HepG2 (cell line): ENCODE results near the gene SGK1. TPM values are rescaled to one million over a fixed set of nuclear protein-coding genes. Genes with fewer than 3 reads are reported as not detected.

Experiments
- BRCA1 ChIP-seq: sonication (generic); formaldehyde crosslinking; IDR thresholded peaks from 2 replicates; pipeline ENCODE4 v1.4.0; 2020; ENCODE audit warnings: missing genetic modification reagents
- CBX1 ChIP-seq: IDR thresholded peaks from one replicate; pipeline ENCODE4 v1.6.1; 2016; ENCODE audit warnings: antibody characterized with exemption, low read depth
- IRF9 ChIP-seq: sonication (generic); formaldehyde crosslinking; IDR thresholded peaks from 2 replicates; pipeline ENCODE4 v1.8.0; 2022; ENCODE audit warnings: missing genetic modification reagents, mild to moderate bottlenecking, borderline replicate concordance
- KDM1A ChIP-seq: IDR thresholded peaks from 2 replicates; pipeline ENCODE4 v1.6.1; 2016; ENCODE audit warnings: missing compliant biosample characterization
- NBN ChIP-seq: fragments of 450-650 bp; conservative IDR thresholded peaks from 2 replicates; pipeline ENCODE4 v1.6.1; 2017
- NFE2L1 ChIP-seq: sonication (generic); formaldehyde crosslinking; IDR thresholded peaks from 2 replicates; pipeline ENCODE4 v1.4.0; 2020; ENCODE audit warnings: missing genetic modification reagents, mild to moderate bottlenecking, borderline replicate concordance
- NFKB2 ChIP-seq: sonication (generic); formaldehyde crosslinking; IDR thresholded peaks from 2 replicates; pipeline ENCODE4 v1.4.0; 2020; ENCODE audit warnings: missing genetic modification reagents, borderline replicate concordance
- REPIN1 ChIP-seq: sonication (generic); formaldehyde crosslinking; IDR thresholded peaks from 2 replicates; pipeline ENCODE4 v1.8.0; 2022; ENCODE audit warnings: missing genetic modification reagents, low read depth, mild to moderate bottlenecking, borderline replicate concordance
- SCMH1 ChIP-seq: sonication (generic); formaldehyde crosslinking; IDR thresholded peaks from 2 replicates; pipeline ENCODE4 v1.9.0; 2021; ENCODE audit warnings: missing genetic modification reagents, mild to moderate bottlenecking, borderline replicate concordance
- SP2 ChIP-seq: sonication (generic); formaldehyde crosslinking; IDR thresholded peaks from 2 replicates; pipeline ENCODE4 v1.5.1; 2020; ENCODE audit warnings: mild to moderate bottlenecking, missing genetic modification reagents
- STAT6 ChIP-seq: sonication (generic); formaldehyde crosslinking; IDR thresholded peaks from 2 replicates; pipeline ENCODE4 v1.4.0; 2020; ENCODE audit warnings: missing genetic modification reagents, mild to moderate bottlenecking, borderline replicate concordance
- ZFP36 ChIP-seq: fragments of 150-350 bp; IDR thresholded peaks from 2 replicates; pipeline ENCODE4 v1.6.1; 2018; ENCODE audit warnings: borderline replicate concordance, low read length, low read depth; ENCODE audit not compliant: partially characterized antibody
- ZFP37 ChIP-seq: sonication (generic); formaldehyde crosslinking; IDR thresholded peaks from 2 replicates; pipeline ENCODE4 v1.4.0; 2020; ENCODE audit warnings: missing genetic modification reagents, borderline replicate concordance
- ZHX1 ChIP-seq: sonication (generic); formaldehyde crosslinking; IDR thresholded peaks from 2 replicates; pipeline ENCODE4 v1.8.1; 2022; ENCODE audit warnings: low read depth, mild to moderate bottlenecking, missing genetic modification reagents
- ZNF251 ChIP-seq: sonication (generic); formaldehyde crosslinking; IDR thresholded peaks from 2 replicates; pipeline ENCODE4 v1.9.0; 2021; ENCODE audit warnings: mild to moderate bottlenecking, missing genetic modification reagents
- ZNF431 ChIP-seq: sonication (generic); formaldehyde crosslinking; IDR thresholded peaks from 2 replicates; pipeline ENCODE4 v1.9.0; 2022; ENCODE audit warnings: missing genetic modification reagents, low read depth, mild to moderate bottlenecking, borderline replicate concordance
- ZNF550 ChIP-seq: sonication (generic); formaldehyde crosslinking; IDR thresholded peaks from 2 replicates; pipeline ENCODE4 v1.4.0; 2020; ENCODE audit warnings: mild to moderate bottlenecking, missing genetic modification reagents, borderline replicate concordance
- ZNF577 ChIP-seq: sonication (generic); formaldehyde crosslinking; IDR thresholded peaks from 2 replicates; pipeline ENCODE4 v1.4.0; 2020; ENCODE audit warnings: mild to moderate bottlenecking, low read depth, missing genetic modification reagents, borderline replicate concordance
- ZNF710 ChIP-seq: sonication (generic); formaldehyde crosslinking; IDR thresholded peaks from 2 replicates; pipeline ENCODE4 v1.5.0; 2020; ENCODE audit warnings: mild to moderate bottlenecking, missing genetic modification reagents, borderline replicate concordance
- polyA plus RNA-seq, 8 experiments: library from polyadenylated mRNA; depleted of rRNA in 3 of 8; stranded (reverse) in 7 of 8; unstranded in 1 of 8; fragments of >200 nt; fragmentation: Illumina TruSeq in 4 of 8; extraction: Trizol in 4 of 8; gene quantifications; 2 replicates each; pipeline versions ENCODE4 v1.2.1 to v1.2.3, GENCODE V29; 2011 to 2016; ENCODE audit warnings: low read depth in 4 of 8, missing spikeins in 1 of 8, mixed read lengths in 1 of 8; ENCODE audit not compliant: insufficient read depth in 1 of 8
- total RNA-seq, 5 experiments: library from RNA; depleted of rRNA; stranded (reverse); fragments of >200 nt; fragmentation: Illumina TruSeq; extraction: Trizol; gene quantifications; 2 replicates each; pipeline ENCODE4 v1.2.3, GENCODE V29; 2016; ENCODE audit warnings: low read depth in 1 of 5

SGK1 gene
- total and polyA plus RNA-seq, 2 of the 13 experiments (the other 11 are each of a cell fraction or from before 2014, with no cell fraction given) = 56.1 to 56.2 TPM

- TF ChIP-seq ZFP36 (no peak), ZHX1 (no peak; the same call in 1 of the 2 replicates), ZNF577 (CRISPR knock-in tag) (no peak), SCMH1 (no peak), SP2 (CRISPR knock-in tag) (no peak; the same call in 1 of the 2 replicates), ZNF431 (CRISPR knock-in tag) (no peak; the same call in none of the 2 replicates), NFKB2 (peak; percentile 90), KDM1A (no peak), NFE2L1 (CRISPR knock-in tag) (no peak), REPIN1 (CRISPR knock-in tag) (peak; percentile 86), ZNF251 (no peak; the same call in none of the 2 replicates), ZNF550 (CRISPR knock-in tag) (peak; percentile 53; the same call in 1 of the 2 replicates), BRCA1 (CRISPR knock-in tag) (no peak; the same call in 1 of the 2 replicates), NBN (no peak), CBX1 (peak; percentile 94), STAT6 (CRISPR knock-in tag) (peak; percentile 78; the same call in 1 of the 2 replicates), ZFP37 (CRISPR knock-in tag) (no peak; the same call in 1 of the 2 replicates), IRF9 (CRISPR knock-in tag) (no peak; the same call in none of the 2 replicates), ZNF710 (peak; percentile 29; the same call in 1 of the 2 replicates)
Observed at GRCh38 chr6:134174672-134175531, 143.0 kb downstream of the SGK1 start (continued).
